Left renal pelvis (tissue), 4 donors: ENCODE data around the gene ATAD5. TPM values are rescaled to one million over a fixed set of nuclear protein-coding genes. Genes with fewer than 3 reads are reported as not detected.

Experiments
- DNase-seq, 4 donors: peaks; one replicate each; pipeline ENCODE4 v3.0.0-alpha.2; 2013; ENCODE audit warnings: low read depth in 4 of 4, low spot score in 3 of 4
- polyA plus RNA-seq, 4 donors: library from polyadenylated mRNA; unstranded; fragments of 120-200 nt; gene quantifications; one replicate each; pipeline ENCODE4 v1.2.1, GENCODE V29; 2013; ENCODE audit not compliant: insufficient read length in 4 of 4

Gene ATAD5
- polyA plus RNA-seq, 4 donors: 5.2 to 8.5 (median 7.1) TPM

GRCh38 chr17:30823421-30823820 lies 8.3 kb upstream of the ATAD5 start:
- no peak for DNase-seq

- no peak for DNase-seq
Measured at GRCh38 chr17:30824002-30824355, 7.8 kb upstream of the ATAD5 start.

GRCh38 chr17:30824356-30825145 lies 7.2 kb upstream of the ATAD5 start, which contains the start of gene CRLF3:
Gene CRLF3 (minus strand): TSS chr17:30824692. CDS start chr17:30824651, 41 bp downstream.
- DNase-seq: peak; percentile 69 to 85 (median 79)

- no peak for DNase-seq
Measured at GRCh38 chr17:30827082-30827481, 4.7 kb upstream of the ATAD5 start.

GRCh38 chr17:30829022-30829421 lies 2.7 kb upstream of the ATAD5 start:
- DNase-seq: no peak

- DNase-seq: peak in 1 of 4 donors; percentile 19
Measured at GRCh38 chr17:30831257-30831656, 509 bp upstream of the ATAD5 start.

GRCh38 chr17:30832438-30833124 lies 815 bp downstream of the ATAD5 start:
- DNase-seq: no peak

- no peak for DNase-seq
Measured at GRCh38 chr17:30838202-30838807, 6.5 kb downstream of the ATAD5 start.

DNA sequence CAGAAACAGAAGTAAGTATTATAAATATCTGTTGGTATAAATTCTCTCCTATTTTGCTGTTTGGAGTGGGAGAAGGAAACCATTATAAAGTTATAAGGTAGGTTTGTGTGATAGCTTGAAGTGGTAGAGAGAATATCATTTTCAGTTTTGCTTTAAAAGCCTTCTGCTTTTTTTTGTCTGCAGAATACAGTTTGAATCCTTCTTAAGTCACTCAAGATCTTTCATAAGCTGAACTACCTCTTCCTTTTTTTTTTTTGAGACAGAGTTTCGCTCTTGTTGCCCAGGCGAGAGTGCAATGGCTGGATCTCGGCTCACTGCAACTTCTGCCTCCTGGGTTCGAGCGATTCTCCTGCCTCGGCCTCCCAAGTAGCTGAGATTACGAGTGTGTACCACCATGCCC lies 9.0 kb downstream of the ATAD5 start:
- no peak for DNase-seq

DNA sequence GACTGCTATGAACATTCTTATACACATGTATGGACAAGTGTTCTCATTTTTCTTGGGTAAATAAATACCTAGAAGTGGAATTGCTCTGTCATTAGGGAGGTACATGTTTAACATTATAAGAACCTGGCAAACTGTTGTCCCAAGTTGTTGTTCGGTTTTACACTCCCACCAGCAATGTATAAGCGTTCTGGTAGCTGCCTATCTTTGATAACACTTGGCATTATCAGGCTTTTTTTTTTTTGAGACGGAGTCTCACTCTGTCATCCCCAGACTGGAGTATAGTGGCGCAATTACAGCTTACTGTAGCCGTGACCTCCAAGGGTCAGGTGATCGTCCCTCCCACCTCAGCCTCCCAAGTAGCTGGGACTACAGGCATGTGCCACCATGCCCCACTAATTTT lies 16.3 kb downstream of the ATAD5 start:
- DNase-seq: no peak

- DNase-seq: no peak
Measured at GRCh38 chr17:30854146-30854545, 22.4 kb downstream of the ATAD5 start.

GRCh38 chr17:30858556-30859250 lies 26.9 kb downstream of the ATAD5 start:
- no peak for DNase-seq

GRCh38 chr17:30864636-30865035 lies 32.9 kb downstream of the ATAD5 start:
- DNase-seq: no peak

GRCh38 chr17:30869005-30869404 lies 37.2 kb downstream of the ATAD5 start:
- no peak for DNase-seq

DNA sequence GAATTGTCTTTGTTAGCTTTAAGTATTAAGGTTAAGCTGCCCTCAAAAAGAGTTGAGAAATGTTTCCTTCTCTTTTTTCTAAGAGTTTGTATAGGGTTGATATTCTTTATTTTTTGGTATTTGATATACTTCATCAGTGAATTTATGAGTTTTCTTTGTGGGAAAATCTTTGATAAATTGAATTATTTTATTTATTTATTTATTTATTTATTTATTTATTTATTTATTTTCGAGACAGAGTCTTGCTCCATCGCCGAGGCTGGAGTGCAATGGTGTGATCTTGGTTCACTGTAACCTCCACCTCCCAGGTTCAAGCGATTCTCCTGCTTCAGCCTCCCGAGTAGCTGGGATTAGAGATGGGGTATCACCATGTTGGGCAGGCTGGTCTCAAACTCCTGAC lies 54.4 kb downstream of the ATAD5 start:
- DNase-seq: no peak

GRCh38 chr17:30894236-30894635 lies 62.5 kb downstream of the ATAD5 start:
- no peak for DNase-seq

GRCh38 chr17:30897311-30897710 lies 65.5 kb downstream of the ATAD5 start:
- DNase-seq: no peak

GRCh38 chr17:30905742-30906100 lies 74.0 kb downstream of the ATAD5 start:
- peak in 1 of 4 donors; percentile 19 for DNase-seq

DNA sequence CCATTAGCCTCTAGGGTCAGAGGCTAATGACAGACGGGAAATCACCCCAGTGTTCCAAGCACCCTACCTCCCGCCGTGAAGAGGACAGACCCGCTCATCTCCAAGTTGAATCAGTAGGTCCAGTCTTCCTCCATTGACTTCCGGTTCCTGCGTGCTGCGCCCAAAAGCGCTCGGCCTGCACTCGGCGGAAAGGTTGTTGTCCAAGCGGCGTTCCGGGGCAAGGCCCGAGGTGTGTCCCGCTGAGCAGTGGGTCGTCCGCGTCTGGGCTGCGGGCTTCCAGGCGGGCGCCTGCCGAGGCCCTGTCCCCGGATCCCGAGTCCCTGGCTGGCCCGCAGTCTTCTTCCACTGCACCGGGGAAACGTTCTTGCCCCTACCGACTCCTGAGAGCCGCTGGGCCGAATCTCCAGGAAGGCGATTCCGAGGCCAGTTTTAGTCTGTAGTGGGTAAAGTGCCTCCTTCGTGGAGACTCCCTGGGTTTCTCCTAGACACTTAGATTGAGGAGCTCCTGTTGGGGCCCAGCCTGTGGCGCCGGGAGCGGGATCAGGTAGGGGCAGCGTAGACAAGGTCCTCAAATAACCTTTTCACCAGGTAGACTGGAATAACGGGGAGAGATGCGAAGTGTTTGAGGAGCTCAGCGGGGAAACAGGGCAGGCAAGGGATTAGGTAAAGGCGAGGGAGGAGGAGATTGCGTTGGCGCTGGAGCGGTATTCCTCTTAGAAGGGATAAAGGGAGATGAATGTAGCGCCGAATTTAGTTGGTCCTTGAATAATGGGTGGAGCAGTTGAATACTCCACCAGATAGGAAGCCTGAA lies 74.5 kb downstream of the ATAD5 start, which contains the start of gene TEFM:
TEFM (minus strand) TSS at position 138 of the 811 bp plus-strand sequence; CDS start at position 98, 40 bp downstream.
- peak; percentile 80 to 84 (median 82) for DNase-seq
